HepG2 (cell line): ENCODE data around the gene STXBP4. TPM values are rescaled to one million over a fixed set of nuclear protein-coding genes. Genes with fewer than 3 reads are reported as not detected.

Experiments
- ATAC-seq: fragments of 200-7000 bp; cut with Tn5 transposase; 3 replicates; pipeline ENCODE4 v1.9.1; 2020; ENCODE audit warnings: mild to moderate bottlenecking, moderate library complexity
- BruUV-seq: library from RNA; stranded (reverse); fragments of 400-500 nt; replicated peaks from 2 replicates; lab custom pipeline; 2021; lab: Mats Ljungman, UMichigan
- CTCF ChIA-PET: fragments of 300-600 bp; formaldehyde crosslinking; extraction: SDS; loops from one replicate; lab custom pipeline; 2021; ENCODE audit warnings: low total read pairs, inconsistent platforms, low intra/inter-chr PET ratio; lab: Yijun Ruan, JAX
- POLR2A ChIA-PET: fragments of 350-600 bp; sonication (Branson Sonifier 250); formaldehyde crosslinking; loops from one replicate; lab custom pipeline; 2020; ENCODE audit warnings: antibody characterized with exemption, inconsistent platforms; lab: Yijun Ruan, JAX
- DNase-seq: peaks from one replicate; pipeline ENCODE4 v3.0.0-alpha.2; 2015; ENCODE audit warnings: low spot score
- FAIRE-seq: peaks from 3 replicates; lab custom pipeline; 2011; peaks lifted over from hg19 to GRCh38; lab: Jason Lieb, UNC
- H2AFZ ChIP-seq: one replicate; pipeline ENCODE4 v1.6.1; 2011; ENCODE audit warnings: low read length, inconsistent platforms
- H3K27ac ChIP-seq: fragments of 300-600 bp; 3 replicates; pipeline ENCODE4 v1.8.0; 2011; ENCODE audit warnings: mixed run types, mild to moderate bottlenecking, mixed read lengths, low read length, inconsistent platforms; ENCODE audit not compliant: insufficient read depth; ENCODE audit errors: extremely low read length
- H3K27me3 ChIP-seq, 2 experiments: fragments of 200-600 bp in 1 of 2; 2 replicates in 1 of 2; 3 replicates in 1 of 2; pipeline versions ENCODE4 v1.6.0 to v1.8.0; 2011; ENCODE audit warnings: low read length in 2 of 2, mild to moderate bottlenecking in 2 of 2, moderate library complexity in 2 of 2, inconsistent platforms in 1 of 2; ENCODE audit not compliant: insufficient read depth in 2 of 2, control insufficient read depth in 1 of 2
- H3K36me3 ChIP-seq, 2 experiments: fragments of 200-600 bp in 1 of 2; replicated peaks in 1 of 2; 2 replicates in 1 of 2; 3 replicates in 1 of 2; pipeline versions ENCODE4 v1.5.1 to v1.8.0; 2011; ENCODE audit warnings: low read length in 2 of 2, inconsistent platforms in 1 of 2; ENCODE audit not compliant: insufficient read depth in 2 of 2, control insufficient read depth in 1 of 2
- H3K4me1 ChIP-seq: 2 replicates; pipeline ENCODE4 v1.5.1; 2012; ENCODE audit warnings: low read length, inconsistent platforms; ENCODE audit not compliant: insufficient read depth
- H3K4me2 ChIP-seq: 2 replicates; pipeline ENCODE4 v1.6.0; 2011; ENCODE audit warnings: low read depth, low read length, inconsistent platforms
- H3K4me3 ChIP-seq, 3 experiments: fragments of 200-600 bp in 1 of 3; sonication (generic), shearing (Covaris generic) in 1 of 3; replicated peaks in 1 of 3; 2 replicates each; pipeline ENCODE4 v1.5.1; 2011 to 2016; ENCODE audit warnings: low read length in 3 of 3, inconsistent platforms in 2 of 3, low read depth in 2 of 3, mild to moderate bottlenecking in 2 of 3, control low read depth in 1 of 3, mixed read lengths in 1 of 3; ENCODE audit not compliant: insufficient read depth in 1 of 3
- H3K79me2 ChIP-seq: one replicate; pipeline ENCODE4 v1.6.1; 2011; ENCODE audit warnings: low read length, inconsistent platforms; ENCODE audit not compliant: insufficient read depth
- H3K9ac ChIP-seq: 2 replicates; pipeline ENCODE4 v1.6.0; 2011; ENCODE audit warnings: mild to moderate bottlenecking, low read depth, low read length, inconsistent platforms; ENCODE audit not compliant: insufficient read depth
- H3K9me3 ChIP-seq: 2 replicates; pipeline ENCODE4 v1.5.1; 2012; ENCODE audit warnings: mild to moderate bottlenecking, low read length
- H4K20me1 ChIP-seq: 2 replicates; pipeline ENCODE4 v1.6.0; 2011; ENCODE audit warnings: inconsistent platforms, mild to moderate bottlenecking, low read length, moderate library complexity; ENCODE audit not compliant: insufficient read depth
- CCAR2 ChIP-seq: fragments of 200-400 bp; formaldehyde crosslinking; optimal IDR thresholded peaks from 2 replicates; pipeline ENCODE3; 2018; ENCODE audit warnings: low read depth, mild to moderate bottlenecking, low read length, moderate library complexity
- CEBPB ChIP-seq: IDR thresholded peaks from 2 replicates; pipeline ENCODE4 v1.6.1; 2011; ENCODE audit warnings: low read depth, low read length, improper control_type of control experiment, borderline replicate concordance
- HDAC2 ChIP-seq: sonication (generic); formaldehyde crosslinking; IDR thresholded peaks from 2 replicates; pipeline ENCODE4 v1.4.0; 2020; ENCODE audit warnings: missing genetic modification reagents
- HMG20A ChIP-seq: IDR thresholded peaks from 2 replicates; pipeline ENCODE4 v1.6.1; 2016; ENCODE audit warnings: borderline replicate concordance
- HNF4G ChIP-seq, 2 experiments: sonication (generic) in 1 of 2; formaldehyde crosslinking in 1 of 2; IDR thresholded peaks; 2 replicates each; pipeline versions ENCODE4 v1.4.0 to v1.6.1; 2011 to 2020; ENCODE audit warnings: borderline replicate concordance in 2 of 2, low read depth in 2 of 2, mild to moderate bottlenecking in 2 of 2, low read length in 1 of 2, missing genetic modification reagents in 1 of 2, moderate library complexity in 1 of 2
- KLF12 ChIP-seq: sonication (generic); formaldehyde crosslinking; IDR thresholded peaks from 2 replicates; pipeline ENCODE4 v1.4.0; 2020; ENCODE audit warnings: missing genetic modification reagents, borderline replicate concordance
- MBNL3 ChIP-seq: fragments of 250-450 bp; sonication (Bioruptor Pico); conservative IDR thresholded peaks from 2 replicates; pipeline ENCODE4 v1.8.0; 2022; ENCODE audit warnings: mild to moderate bottlenecking, inconsistent platforms
- RFXANK ChIP-seq: IDR thresholded peaks from 2 replicates; pipeline ENCODE4 v1.6.1; 2016
- SP140L ChIP-seq: sonication (generic); formaldehyde crosslinking; IDR thresholded peaks from 2 replicates; pipeline ENCODE4 v1.4.0; 2020; ENCODE audit warnings: missing genetic modification reagents, borderline replicate concordance
- TOPORS ChIP-seq: sonication (generic); formaldehyde crosslinking; IDR thresholded peaks from 2 replicates; pipeline ENCODE4 v1.8.0; 2023; ENCODE audit warnings: mild to moderate bottlenecking, missing genetic modification reagents
- ZEB1 ChIP-seq: IDR thresholded peaks from 2 replicates; pipeline ENCODE4 v1.6.1; 2012; ENCODE audit warnings: mild to moderate bottlenecking, low read depth, inconsistent platforms; ENCODE audit not compliant: insufficient replicate concordance
- ZFP36L2 ChIP-seq: sonication (generic); formaldehyde crosslinking; IDR thresholded peaks from 2 replicates; pipeline ENCODE4 v1.4.0; 2020; ENCODE audit warnings: missing genetic modification reagents
- ZNF343 ChIP-seq: sonication (generic); formaldehyde crosslinking; IDR thresholded peaks from 2 replicates; pipeline ENCODE4 v1.4.0; 2020; ENCODE audit warnings: mild to moderate bottlenecking, missing genetic modification reagents
- ZNF441 ChIP-seq: sonication (generic); formaldehyde crosslinking; IDR thresholded peaks from 2 replicates; pipeline ENCODE4 v1.7.0; 2021; ENCODE audit warnings: missing genetic modification reagents, borderline replicate concordance
- ZNF652 ChIP-seq: IDR thresholded peaks from 2 replicates; pipeline ENCODE4 v1.6.1; 2016; ENCODE audit warnings: low read depth, borderline replicate concordance
- ZNF7 ChIP-seq: IDR thresholded peaks from 2 replicates; pipeline ENCODE4 v1.6.1; 2016; ENCODE audit warnings: missing biosample characterization, missing genetic modification reagents
- ZUFSP ChIP-seq: sonication (generic); formaldehyde crosslinking; IDR thresholded peaks from 2 replicates; pipeline ENCODE4 v1.9.0; 2021; ENCODE audit warnings: missing genetic modification reagents, mild to moderate bottlenecking, borderline replicate concordance
- WGBS: methylation state at CpG from one replicate; pipeline ENCODE4 v1.1.6; 2017; ENCODE audit warnings: low lambda C conversion rate; 5-methylcytosine and 5-hydroxymethylcytosine counted together
- in situ Hi-C: cut with HindIII; loops from 2 replicates; pipeline ENCODE4 v1.10.0; 2017; ENCODE audit warnings: low pct_unique_long_range_greater_than_20kb; ENCODE audit not compliant: extremely low pct_ligation_motif_present
- intact Hi-C: fragments of 100-400 bp; cut with micrococcal nuclease; formaldehyde crosslinking; loops from one replicate; pipeline ENCODE4 v1.10.0; 2022; ENCODE audit not compliant: unreplicated experiment
- polyA plus RNA-seq, 8 experiments: library from polyadenylated mRNA; depleted of rRNA in 3 of 8; stranded (reverse) in 7 of 8; unstranded in 1 of 8; fragments of >200 nt; fragmentation: Illumina TruSeq in 4 of 8; extraction: Trizol in 4 of 8; gene quantifications; 2 replicates each; pipeline versions ENCODE4 v1.2.1 to v1.2.3, GENCODE V29; 2011 to 2016; ENCODE audit warnings: low read depth in 4 of 8, missing spikeins in 1 of 8, mixed read lengths in 1 of 8; ENCODE audit not compliant: insufficient read depth in 1 of 8
- total RNA-seq, 5 experiments: library from RNA; depleted of rRNA; stranded (reverse); fragments of >200 nt; fragmentation: Illumina TruSeq; extraction: Trizol; gene quantifications; 2 replicates each; pipeline ENCODE4 v1.2.3, GENCODE V29; 2016; ENCODE audit warnings: low read depth in 1 of 5
- TF ChIP-seq, protein P1 (sequence below): sonication (generic); formaldehyde crosslinking; IDR thresholded peaks from 2 replicates; pipeline ENCODE4 v1.4.0; 2020; ENCODE audit warnings: low read depth, mild to moderate bottlenecking, missing genetic modification reagents

The STXBP4 gene
- total and polyA plus RNA-seq, 2 of the 13 experiments (the other 11 are each of a cell fraction or from before 2014, with no cell fraction given) = 8.5 to 36.1 TPM

DNA sequence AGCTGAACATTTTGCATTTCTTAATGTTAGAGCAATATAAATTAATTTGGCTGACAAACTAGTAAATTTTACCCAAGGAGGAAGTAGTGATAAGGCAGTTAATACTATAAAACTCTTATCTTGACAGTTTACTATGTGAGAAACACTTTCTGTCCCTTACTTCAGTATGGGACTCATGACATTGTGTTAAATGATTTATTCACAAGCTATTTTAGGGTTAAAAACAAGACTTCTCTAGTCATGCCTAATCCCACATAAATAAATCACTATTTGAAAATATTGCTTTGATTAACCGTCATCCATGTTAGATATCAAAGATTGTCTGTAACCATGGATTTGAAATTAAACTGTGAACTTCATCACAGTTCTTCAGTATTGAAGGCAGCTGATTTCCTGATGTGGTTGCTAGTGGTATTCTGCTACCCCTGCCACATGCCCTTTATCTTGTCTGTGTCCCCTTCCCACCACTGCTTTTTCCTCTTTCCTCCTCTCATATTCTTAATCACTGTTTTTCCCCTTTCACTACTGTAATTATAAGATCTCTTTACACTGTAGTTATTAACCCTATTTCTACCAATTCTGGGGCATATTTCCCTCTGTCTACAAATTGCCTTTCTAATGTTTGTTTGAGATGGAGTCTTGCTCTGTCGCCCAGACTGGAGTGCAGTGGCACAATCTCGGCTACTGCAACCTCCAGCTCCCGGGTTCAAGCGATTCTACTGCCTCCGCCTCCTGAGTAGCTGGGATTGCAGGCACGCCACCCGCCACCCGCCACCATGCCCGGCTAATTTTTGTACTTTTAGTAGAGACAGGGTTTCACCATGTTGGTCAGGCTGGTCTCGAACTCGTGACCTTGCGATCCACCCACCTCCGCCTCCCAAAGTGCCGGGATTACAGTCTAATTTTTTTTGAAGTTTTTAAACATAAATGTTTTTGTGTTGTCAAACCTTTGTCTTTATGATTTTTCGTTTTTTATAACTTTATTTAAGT lies 95.6 kb downstream of the STXBP4 start (continued):
- TF ChIP-seq ZUFSP (CRISPR knock-in tag) = no peak
- no peak for TF ChIP-seq ZNF441 (CRISPR knock-in tag)
- TF ChIP-seq ZNF652 = no peak
- TF ChIP-seq CEBPB = no peak
- TF ChIP-seq, all 625 proteins: peak for 0

DNA sequence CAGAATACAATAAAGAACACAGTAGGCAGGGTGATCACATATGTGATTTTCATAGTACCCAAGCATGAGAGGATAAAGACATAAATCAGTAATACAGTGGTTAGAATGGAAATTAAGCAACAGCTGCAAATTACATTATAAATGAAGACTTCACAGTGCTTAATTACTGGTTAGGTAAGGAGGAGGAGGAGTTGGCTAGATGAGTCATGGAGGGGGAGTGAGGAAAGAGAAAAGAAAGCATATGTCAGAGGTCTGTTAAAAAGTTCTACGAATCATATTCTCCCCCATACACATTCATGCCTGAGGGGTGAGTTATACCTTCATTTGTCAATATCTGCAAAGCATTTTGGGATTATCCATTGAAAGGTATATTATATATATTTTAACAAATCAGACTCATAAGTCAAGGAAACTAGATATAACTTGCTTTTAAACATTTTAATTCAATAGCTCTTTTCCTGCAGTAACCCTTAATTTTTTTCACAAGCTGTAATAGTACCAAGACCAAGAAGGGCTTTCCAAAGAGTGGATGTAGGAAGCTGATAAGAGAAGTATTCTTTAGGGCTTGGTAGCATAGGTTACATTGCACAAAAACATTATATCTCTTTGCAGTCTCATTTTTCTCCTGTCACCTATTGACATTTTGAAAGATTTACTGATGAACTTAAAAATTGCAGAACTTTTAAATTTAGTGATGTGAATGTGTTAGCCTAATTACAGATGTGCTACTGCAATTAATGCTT lies 99.3 kb downstream of the STXBP4 start:
- Histone ChIP-seq H3K27ac (peak overlapping the region; percentile 93), H3K4me1 (peaks cover 33% of the 10 kb centered on the region), H2AFZ (no peak overlapping the region), H3K9me3 (no peaks in the 10 kb centered on the region), H3K36me3 (peaks cover 0 to 2% of the 10 kb centered on the region in 2 experiments; a peak in 1 of 5 replicates), H3K27me3 (no peaks in the 10 kb centered on the region), H3K4me2 (peak overlapping the region; percentile 41), H3K79me2 (no peaks in the 10 kb centered on the region), H3K9ac (peak overlapping the region; percentile 47), H3K4me3 (peak overlapping the region in 1 of 3 experiments; percentile 15; a peak in 1 of 6 replicates), H4K20me1 (no peaks in the 10 kb centered on the region)
- FAIRE-seq (no peak), ATAC-seq (no peak), DNase-seq (peak; percentile 9)
- POLR2A ChIA-PET = interaction anchor here (1.2 to 3.6 kb wide), 3 partner anchors 12 to 217 kb away, joined by 3 to 15 read pairs (median 4); no protein-coding TSS in a partner anchor
- no TSS peak for BruUV-seq
- 91% methylated on average over 1 of the region's 1 CpG for WGBS
- intact Hi-C loops = no loop called here
- CTCF ChIA-PET = no interaction called here
- in situ Hi-C loops = no loop called here
- TF ChIP-seq RFXANK = no peak
- 0 out of 2 replicates have a peak, but pooled peaks have one; percentile 8 for TF ChIP-seq SP140L (CRISPR knock-in tag)
- TF ChIP-seq ZEB1 = no peak
- no peak for TF ChIP-seq HMG20A (CRISPR knock-in tag)
- TF ChIP-seq ZNF343 = no peak
- TF ChIP-seq KLF12 (CRISPR knock-in tag) = no peak
- no peak for TF ChIP-seq ZNF7
- no peak for TF ChIP-seq ZFP36L2 (CRISPR knock-in tag)
- TF ChIP-seq HNF4G (IDR thresholded peaks at IDR 0.05; ENCODE audit: borderline replicate concordance, low read depth, low read length) = no peak
- no peak for TF ChIP-seq HNF4G (CRISPR knock-in tag; IDR thresholded peaks at IDR 0.05; ENCODE audit: borderline replicate concordance, low read depth)
- TF ChIP-seq HDAC2 (CRISPR knock-in tag) = no peak
- TF ChIP-seq, protein P1, sequence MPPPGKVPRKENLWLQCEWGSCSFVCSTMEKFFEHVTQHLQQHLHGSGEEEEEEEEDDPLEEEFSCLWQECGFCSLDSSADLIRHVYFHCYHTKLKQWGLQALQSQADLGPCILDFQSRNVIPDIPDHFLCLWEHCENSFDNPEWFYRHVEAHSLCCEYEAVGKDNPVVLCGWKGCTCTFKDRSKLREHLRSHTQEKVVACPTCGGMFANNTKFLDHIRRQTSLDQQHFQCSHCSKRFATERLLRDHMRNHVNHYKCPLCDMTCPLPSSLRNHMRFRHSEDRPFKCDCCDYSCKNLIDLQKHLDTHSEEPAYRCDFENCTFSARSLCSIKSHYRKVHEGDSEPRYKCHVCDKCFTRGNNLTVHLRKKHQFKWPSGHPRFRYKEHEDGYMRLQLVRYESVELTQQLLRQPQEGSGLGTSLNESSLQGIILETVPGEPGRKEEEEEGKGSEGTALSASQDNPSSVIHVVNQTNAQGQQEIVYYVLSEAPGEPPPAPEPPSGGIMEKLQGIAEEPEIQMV (CRISPR knock-in tag) = no peak
- TF ChIP-seq MBNL3 (CRISPR knock-in tag) = no peak
- no peak for TF ChIP-seq CCAR2
- TF ChIP-seq TOPORS (CRISPR knock-in tag) = 0 out of 2 replicates have a peak, but pooled peaks have one; percentile 6
